HG03442 (cell line): Measurements from ENCODE around the gene CCNA2.

Experiments
- ATAC-seq: cut with Tn5 transposase; IDR thresholded peaks from one replicate; pipeline ENCODE4 v1.9.1; 2021; ENCODE audit warnings: mild to moderate bottlenecking, moderate library complexity; ENCODE audit not compliant: unreplicated experiment

The CCNA2 gene

DNA sequence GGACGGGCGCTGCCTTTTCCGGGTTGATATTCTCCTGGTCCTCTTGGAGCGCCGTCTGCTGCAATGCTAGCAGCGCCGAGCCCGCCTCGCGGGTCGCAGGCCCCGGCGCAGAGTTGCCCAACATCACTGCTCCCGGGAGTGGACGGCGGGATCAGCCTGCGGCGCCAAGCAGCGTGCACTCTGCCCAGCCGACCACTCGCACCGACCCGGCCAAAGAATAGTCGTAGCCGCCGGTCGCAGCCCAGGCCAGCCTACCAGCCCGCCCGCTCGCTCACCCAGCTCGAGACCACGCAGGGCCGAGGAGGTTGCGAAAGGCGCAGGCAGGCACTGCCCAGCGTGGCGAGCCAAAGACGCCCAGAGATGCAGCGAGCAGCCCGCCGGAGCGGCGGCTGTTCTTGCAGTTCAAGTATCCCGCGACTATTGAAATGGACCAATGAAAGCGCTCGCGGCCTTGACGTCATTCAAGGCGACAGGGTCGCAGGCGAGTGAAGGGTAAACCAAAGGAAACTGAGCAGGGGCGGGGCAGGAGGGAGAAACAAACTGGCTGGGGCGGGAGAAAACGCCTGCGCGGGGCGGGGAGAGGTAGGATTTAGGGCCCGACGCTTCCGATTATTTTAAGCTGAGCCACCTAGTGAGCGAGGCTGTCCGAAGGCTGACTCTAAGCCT, at the start of gene CCNA2:
CCNA2 (minus strand) TSS at position 379 of the 666 bp plus-strand sequence; CDS start at position 124, 255 bp downstream.
- peak; percentile 92 for ATAC-seq

DNA sequence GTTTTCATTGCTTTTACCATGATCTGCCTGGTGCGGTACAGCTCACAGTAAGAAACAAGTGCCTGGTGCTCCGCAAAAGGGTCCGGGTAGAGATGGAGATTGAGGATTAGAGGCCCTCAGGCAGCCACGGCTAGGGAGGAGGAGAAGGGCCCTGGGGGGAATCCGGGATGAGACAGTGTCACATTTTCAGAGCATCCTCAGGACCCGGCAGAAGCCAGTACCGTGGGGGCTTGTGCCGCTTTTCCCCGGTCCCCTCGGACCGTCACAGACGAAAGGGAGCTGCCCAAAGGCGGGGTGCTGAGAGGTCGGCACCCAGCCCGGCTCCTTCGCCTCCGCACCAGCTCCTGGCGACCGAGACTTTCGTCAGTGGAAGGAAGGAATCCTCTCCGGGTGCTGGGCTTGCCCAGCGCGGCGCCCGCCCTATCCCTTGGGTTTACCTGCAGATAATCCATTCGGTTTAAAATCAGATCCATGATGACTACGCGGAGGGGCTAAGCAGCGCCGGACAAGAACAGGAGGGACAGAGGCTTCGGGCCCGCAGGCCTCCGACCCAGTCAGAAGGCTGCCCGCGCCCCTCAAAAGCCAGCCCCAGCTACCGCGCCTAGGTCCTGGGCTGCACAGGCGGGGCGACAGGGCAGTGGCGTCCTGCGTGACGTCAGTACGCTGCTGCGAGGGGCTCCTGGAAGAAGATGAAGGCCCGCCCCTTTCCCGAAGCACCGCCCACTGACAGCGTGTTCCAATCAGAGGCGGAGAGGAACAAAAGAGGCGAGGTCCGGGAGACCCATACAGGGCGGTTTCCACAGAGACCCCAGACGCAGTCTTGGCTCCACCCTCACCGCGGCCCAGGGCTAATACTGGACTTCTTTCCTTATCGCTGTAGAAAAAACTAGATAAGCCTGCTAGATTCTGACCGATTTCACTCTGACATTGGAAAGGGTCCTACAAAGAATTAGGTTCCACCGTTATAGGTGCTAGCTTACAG, 46.4 kb upstream of the CCNA2 start, which contains the start of gene BBS7:
BBS7 (minus strand) TSS at position 634 of the 982 bp plus-strand sequence; CDS start at position 473, 161 bp downstream.
- ATAC-seq, result peak; percentile 98

DNA sequence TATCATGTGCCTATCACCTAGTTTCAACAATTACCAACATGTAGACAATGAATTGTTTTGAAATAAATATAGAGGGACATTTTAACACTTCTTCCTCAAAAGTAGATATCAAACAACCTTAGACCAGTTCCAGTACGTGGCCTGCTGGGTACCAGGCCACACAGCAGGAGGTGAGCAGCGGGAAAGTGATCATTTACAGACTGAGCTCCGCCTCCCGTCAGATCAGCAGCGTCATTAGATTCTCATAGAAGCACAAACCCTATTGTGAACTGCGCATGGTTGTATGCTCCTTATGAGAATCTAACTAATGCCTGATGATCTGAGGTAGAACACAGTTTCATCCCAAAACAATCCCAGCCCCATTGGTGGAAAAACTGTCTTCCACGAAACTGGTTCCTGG, 40.1 kb upstream of the CCNA2 start:
- ATAC-seq, result no peak

DNA sequence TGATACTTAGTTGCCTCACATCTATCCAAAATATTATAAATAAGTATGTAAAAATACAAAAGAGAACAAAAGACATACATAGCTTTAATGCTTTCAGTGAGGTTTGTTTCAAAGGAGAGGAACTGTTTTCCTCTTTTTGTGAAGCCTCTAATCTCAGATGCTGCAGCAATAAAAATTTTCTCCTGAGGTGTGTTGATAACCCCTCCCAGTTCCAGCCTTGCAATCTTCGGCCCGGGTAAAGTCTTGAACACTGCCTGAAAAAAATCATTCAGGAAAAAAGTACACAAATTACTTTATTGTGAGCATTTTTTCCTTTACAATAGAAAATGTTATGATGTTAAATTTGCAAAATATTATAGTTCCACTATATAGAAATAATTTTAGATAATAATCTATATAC, 37.7 kb upstream of the CCNA2 start:
- ATAC-seq, result no peak

- ATAC-seq, result no peak
Measured at GRCh38 chr4:121860121-121860520, 36.4 kb upstream of the CCNA2 start.

GRCh38 chr4:121851354-121851753, 27.7 kb upstream of the CCNA2 start:
- ATAC-seq, result no peak

DNA sequence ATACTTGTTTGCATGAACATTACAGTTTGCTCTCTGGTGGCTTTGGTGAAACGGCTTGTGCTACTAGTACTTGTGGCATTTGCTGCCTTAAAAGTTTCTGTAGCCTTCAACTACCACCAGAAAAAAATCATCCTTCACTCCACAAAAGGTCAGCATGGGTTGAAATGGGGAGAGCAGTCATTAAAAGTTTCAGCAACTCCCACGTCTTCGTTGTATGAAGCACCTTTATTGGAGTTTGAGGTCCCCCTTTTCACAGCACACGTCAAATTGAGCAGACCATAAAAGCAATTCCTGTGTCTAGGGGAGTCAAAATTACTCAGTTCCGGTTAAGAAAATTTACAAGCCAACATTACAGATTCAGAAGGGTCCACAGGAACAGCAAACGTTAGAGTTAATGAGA, 23.0 kb upstream of the CCNA2 start:
- no peak for ATAC-seq

GRCh38 chr4:121842862-121843261, 19.2 kb upstream of the CCNA2 start:
- ATAC-seq, result no peak

DNA sequence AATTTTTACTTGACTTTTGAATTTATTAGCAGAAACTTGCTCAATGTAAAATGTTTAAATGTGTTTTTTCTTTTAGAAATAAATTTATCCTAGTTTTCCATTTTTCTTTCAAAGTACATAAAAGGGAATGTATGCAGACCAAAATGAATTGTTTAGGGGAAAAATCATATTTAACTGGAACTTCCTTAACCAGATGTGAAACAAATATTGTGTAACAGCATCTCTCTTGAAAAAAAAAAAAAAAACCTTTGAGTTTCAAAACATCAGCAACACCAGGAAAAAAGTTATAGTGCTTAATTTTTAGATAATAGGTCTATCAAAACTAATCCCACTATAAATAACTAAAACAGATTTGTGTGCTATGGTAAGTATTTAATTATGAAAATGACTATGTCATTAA, 14.5 kb upstream of the CCNA2 start:
- no peak for ATAC-seq

DNA sequence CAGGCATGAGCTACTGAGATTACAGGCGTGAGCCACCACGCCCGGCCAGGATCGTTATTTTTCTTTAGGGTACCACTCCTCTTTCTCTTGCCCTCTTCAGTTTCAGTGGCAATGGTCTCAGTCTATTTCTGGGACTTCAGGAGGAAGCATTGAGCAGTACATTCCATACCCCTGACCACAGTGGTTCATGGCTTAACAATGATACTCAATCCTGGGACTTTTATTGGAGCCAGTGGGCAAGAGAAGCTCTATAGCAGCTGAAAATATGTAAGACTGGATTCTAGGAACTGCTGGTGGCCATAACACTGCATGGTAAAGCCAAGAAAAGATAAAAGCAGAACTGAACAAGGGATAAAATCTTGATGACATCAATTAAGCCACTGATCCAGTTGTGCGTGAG, 5.8 kb upstream of the CCNA2 start:
- no peak for ATAC-seq

DNA sequence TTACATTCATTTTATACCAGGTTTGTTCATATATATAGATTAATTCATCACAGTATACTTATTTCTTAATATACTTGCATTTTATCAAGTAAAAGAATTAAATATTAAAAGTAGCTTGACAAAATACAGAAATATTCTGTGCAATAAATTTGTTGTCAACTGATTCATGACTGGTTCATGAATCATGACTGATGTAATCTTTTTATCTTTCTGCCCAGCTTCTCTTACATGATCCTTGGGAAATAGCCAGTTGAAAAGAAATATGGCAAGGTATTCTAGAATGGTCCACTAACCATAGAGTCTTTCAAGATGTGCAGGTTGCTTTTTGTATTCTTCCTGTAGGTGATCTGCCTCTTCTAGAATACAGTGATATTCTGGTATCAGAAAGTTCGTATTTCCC, 4.2 kb upstream of the CCNA2 start:
- ATAC-seq, result no peak

DNA sequence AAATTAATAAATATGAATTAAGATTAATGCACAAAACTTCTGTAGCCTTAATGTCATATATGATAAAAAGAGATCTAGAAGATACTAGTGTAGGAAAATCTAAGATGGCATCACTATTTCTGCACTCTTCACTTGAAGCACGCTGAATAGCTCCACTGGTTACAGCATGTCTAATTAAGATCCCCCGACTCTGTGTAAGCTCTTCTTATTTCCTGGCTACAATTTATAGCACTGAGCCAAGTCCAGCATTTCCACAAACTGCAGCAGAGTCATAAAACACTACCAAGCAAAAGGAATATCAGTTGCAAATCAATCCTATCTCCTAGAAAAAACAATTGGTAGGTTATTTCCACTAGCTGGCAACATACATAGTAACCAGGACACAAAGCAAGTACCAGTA, 1.3 kb upstream of the CCNA2 start:
- no peak for ATAC-seq

GRCh38 chr4:121824171-121824527, 466 bp upstream of the CCNA2 start:
- ATAC-seq, result peak; percentile 1

GRCh38 chr4:121822796-121823504, 733 bp downstream of the CCNA2 start:
- peak; percentile 33 for ATAC-seq

- no peak for ATAC-seq
Measured at GRCh38 chr4:121822047-121822446, 1.6 kb downstream of the CCNA2 start.

DNA sequence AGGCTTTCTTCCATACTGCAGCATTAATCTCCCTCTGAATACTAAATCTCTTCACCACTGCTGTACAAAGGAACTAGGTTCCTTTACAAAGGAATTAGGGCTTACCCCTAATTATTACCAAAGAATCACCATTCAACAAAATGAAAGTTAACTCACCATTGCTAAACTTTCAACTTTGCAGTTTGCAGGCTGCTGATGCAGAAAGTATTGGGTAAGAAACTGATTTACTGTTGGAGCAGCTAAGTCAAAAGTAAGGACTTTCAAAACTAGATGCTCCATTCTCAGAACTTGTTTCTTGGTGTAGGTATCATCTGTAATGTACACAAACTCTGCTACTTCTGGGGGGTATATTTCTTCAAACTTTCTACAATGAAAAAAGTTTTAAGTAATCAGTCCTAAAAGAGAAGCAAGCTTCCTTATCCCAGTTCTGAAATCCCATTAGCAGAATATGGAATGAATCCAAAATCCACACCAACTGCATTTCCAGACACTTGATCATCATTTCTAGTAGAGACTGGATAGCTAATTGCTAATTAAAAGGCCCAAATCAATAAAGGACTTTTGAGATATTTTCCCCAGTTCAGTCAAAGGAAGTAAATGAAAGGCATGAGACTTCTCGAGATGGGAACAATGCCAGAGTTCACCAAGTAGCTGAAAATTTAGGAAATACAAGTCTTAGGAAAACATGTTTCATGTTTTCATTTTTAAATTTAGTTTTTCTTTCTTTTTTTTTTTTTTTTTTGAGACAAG, 4.3 kb downstream of the CCNA2 start:
- no peak for ATAC-seq

DNA sequence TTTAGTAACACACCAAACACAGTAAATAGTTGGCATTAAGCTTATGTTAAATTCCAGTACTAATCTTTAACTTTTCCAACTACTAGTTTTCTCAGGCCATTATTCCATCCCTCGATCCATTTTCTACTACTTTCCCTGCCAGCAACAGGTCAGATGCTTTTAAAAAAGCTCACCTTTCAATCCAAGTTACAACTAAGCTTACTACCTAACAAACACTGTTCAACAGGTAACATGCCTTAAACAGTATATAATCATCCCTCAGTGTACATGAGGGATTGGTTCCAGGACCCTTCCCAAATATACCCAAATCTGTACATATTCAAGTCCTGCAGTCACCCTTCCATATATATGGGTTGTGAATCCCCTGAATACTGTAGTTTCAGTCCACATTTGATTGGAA, 5.5 kb downstream of the CCNA2 start:
- ATAC-seq, result no peak

DNA sequence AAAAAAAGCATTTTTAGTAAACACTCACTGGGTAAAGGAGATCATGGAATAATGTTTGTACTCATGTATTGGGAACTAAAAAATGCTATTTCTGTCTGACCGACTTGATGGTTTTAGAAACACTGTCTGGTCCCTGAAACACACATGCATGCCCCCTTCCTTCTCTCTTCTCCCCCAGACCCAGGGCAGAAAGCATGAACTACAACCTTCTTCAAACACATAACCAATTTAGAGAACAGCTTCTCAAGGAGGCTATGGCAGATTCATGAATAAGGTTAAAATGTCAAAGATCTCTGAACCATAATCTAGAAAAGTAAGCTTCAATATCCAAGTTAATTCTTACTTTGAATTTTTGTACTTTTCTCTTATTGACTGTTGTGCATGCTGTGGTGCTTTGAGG, 6.0 kb downstream of the CCNA2 start:
- no peak for ATAC-seq

GRCh38 chr4:121817006-121817405, 6.7 kb downstream of the CCNA2 start:
- no peak for ATAC-seq

DNA sequence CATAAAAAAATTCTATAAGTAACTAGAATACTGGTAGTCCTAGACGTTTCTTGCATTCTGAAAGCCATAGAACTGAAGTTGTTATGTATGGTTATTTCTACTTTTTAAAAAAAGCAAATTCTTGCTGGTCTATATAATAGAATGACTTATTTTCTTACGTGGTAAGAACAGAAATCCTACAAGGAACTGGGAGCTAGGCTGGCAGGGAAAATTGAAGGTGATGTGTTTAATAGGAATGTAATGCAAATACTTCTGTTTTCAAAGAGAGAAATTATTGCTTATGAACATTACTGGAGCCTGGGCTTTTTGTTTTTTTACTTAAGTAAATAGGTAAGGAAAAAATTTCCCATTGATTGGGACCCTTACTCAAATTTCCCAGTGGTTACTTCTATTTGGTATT, 8.9 kb downstream of the CCNA2 start:
- ATAC-seq, result no peak

DNA sequence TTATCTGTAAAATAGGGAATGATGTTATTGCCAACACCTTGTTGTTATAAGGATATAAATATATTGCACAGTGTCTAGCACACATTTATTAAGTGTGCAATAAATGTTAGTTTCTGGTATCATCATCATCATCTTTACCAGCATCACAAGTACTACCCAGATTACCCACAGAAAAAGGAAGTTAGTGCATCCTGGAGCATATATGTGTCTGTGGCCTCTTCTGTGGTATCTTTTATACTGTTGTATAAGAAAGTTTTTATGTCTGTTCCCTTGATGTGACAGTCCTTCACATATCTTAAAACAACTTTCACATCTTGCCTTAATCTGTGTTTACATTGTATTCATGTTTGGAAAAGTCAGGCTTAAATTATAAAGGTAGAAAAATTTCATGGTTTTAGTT, 12.6 kb downstream of the CCNA2 start:
- ATAC-seq, result no peak
